Activated CD8-positive, alpha-beta T cell treated with anti-CD3 and anti-CD28 coated beads for 36 hours (primary cell): ENCODE results near the gene MANF. TPM values are rescaled to one million over a fixed set of nuclear protein-coding genes. Genes with fewer than 3 reads are reported as not detected.
"Not testable (repeated sequence)": the region's sequence is repeated elsewhere in the genome, so short reads cannot be mapped to it uniquely, and the experiment has no call there.

Experiments used
- ATAC-seq: fragments of 200-7000 bp; cut with Tn5 transposase; one replicate; pipeline ENCODE4 v1.10.0; 2021; ENCODE audit warnings: mild to moderate bottlenecking, moderate library complexity
- CTCF ChIA-PET: fragments of 350-600 bp; sonication (Branson Sonifier 250); formaldehyde crosslinking; loops from one replicate; lab custom pipeline; 2021; ENCODE audit warnings: antibody characterized with exemption; lab: Charles Lee
- POLR2A ChIA-PET: fragments of 350-600 bp; sonication (Branson Sonifier 250); formaldehyde crosslinking; loops from one replicate; lab custom pipeline; 2021; ENCODE audit warnings: antibody characterized with exemption; lab: Charles Lee
- DNase-seq: peaks from one replicate; pipeline ENCODE4 v3.0.0-alpha.2; 2020
- H3K27ac Mint-ChIP-seq: one replicate; pipeline ENCODE4 v1.8.0; 2021; ENCODE audit warnings: mild to moderate bottlenecking, mixed read lengths
- H3K27me3 Mint-ChIP-seq: one replicate; pipeline ENCODE4 v1.8.0; 2021; ENCODE audit warnings: mixed read lengths
- H3K36me3 Mint-ChIP-seq: one replicate; pipeline ENCODE4 v1.8.0; 2021; ENCODE audit warnings: low read depth, mixed read lengths
- H3K4me1 Mint-ChIP-seq: one replicate; pipeline ENCODE4 v1.8.0; 2021; ENCODE audit warnings: low read depth, mixed read lengths
- H3K4me3 Mint-ChIP-seq: one replicate; pipeline ENCODE4 v1.8.0; 2021; ENCODE audit warnings: mild to moderate bottlenecking, moderate library complexity, mixed read lengths
- H3K9me3 Mint-ChIP-seq: one replicate; pipeline ENCODE4 v1.8.0; 2021; ENCODE audit warnings: mixed read lengths
- intact Hi-C: fragments of 100-400 bp; cut with micrococcal nuclease; formaldehyde crosslinking; loops from one replicate; pipeline ENCODE4 v1.10.0; 2022
- total RNA-seq, 2 experiments: library from RNA; stranded (reverse); gene quantifications; one replicate each; pipeline ENCODE4 v1.2.3, GENCODE V29; 2021
- TF ChIP-seq, protein P1 (sequence below): fragments of 200-600 bp; IDR thresholded peaks from one replicate; pipeline ENCODE4 v1.8.0; 2022; ENCODE audit warnings: antibody characterized with exemption, mild to moderate bottlenecking

Gene MANF
- total RNA-seq, 2 experiments from 2014 or later = 107 to 109 TPM

DNA sequence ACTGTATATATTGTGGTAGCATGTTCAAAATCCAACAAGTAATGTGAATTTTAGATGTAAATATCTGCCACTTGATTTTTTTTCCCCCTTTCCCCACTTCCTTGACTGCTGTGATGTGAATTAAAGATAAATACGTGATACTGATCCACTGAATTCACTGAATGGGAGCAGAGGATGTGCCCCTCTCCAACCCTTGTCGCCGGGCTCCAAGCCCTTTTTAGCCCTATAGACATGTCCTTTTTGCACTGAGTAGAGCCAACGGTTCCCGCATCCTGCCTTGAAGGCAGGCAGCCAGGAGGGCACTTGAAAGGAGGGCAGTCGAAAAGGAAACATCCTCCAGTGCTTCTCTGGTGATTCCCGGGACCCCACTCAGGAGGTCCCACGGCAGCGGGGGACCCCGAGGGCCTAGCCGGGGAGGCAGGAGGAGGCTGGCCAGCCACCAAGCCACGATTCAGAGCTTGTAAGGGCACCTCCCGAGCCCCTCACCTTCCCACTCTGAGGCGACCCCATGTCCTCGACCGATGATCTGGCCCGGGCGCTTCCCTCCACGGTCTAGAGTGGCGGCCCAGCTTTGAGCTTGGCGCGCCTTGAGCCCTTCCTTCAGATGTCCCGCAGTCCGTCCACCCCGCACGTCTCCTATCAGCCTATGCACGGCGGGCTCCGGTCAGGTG is 901 bp upstream of the MANF start:
- Mint-ChIP-seq H3K4me1 (peaks cover 40% of the 10 kb centered on the region), H3K9me3 (no peaks in the 10 kb centered on the region), H3K4me3 (peak overlapping the region; percentile 88), H3K27me3 (no peaks in the 10 kb centered on the region), H3K36me3 (peaks cover 44% of the 10 kb centered on the region), H3K27ac (peak overlapping the region; percentile 97)
- intact Hi-C loops = loop anchor here (10.0 kb wide), 1 partner anchor 301 kb away; no protein-coding TSS in a partner anchor
- ATAC-seq (peak; percentile 6), DNase-seq (peak; percentile 32)
- ChIA-PET CTCF (interaction anchor here (1.7 kb wide), 1 partner anchor 306 kb away, joined by 3 read pairs; no protein-coding TSS in a partner anchor), POLR2A (interaction anchor here (1.1 to 3.2 kb wide), 5 partner anchors 10 to 774 kb away, joined by 3 to 11 read pairs (median 6); partner anchors contain the start of genes DCAF1 and MAPKAPK3)
- TF ChIP-seq, protein P1, sequence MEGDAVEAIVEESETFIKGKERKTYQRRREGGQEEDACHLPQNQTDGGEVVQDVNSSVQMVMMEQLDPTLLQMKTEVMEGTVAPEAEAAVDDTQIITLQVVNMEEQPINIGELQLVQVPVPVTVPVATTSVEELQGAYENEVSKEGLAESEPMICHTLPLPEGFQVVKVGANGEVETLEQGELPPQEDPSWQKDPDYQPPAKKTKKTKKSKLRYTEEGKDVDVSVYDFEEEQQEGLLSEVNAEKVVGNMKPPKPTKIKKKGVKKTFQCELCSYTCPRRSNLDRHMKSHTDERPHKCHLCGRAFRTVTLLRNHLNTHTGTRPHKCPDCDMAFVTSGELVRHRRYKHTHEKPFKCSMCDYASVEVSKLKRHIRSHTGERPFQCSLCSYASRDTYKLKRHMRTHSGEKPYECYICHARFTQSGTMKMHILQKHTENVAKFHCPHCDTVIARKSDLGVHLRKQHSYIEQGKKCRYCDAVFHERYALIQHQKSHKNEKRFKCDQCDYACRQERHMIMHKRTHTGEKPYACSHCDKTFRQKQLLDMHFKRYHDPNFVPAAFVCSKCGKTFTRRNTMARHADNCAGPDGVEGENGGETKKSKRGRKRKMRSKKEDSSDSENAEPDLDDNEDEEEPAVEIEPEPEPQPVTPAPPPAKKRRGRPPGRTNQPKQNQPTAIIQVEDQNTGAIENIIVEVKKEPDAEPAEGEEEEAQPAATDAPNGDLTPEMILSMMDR = no peak

DNA sequence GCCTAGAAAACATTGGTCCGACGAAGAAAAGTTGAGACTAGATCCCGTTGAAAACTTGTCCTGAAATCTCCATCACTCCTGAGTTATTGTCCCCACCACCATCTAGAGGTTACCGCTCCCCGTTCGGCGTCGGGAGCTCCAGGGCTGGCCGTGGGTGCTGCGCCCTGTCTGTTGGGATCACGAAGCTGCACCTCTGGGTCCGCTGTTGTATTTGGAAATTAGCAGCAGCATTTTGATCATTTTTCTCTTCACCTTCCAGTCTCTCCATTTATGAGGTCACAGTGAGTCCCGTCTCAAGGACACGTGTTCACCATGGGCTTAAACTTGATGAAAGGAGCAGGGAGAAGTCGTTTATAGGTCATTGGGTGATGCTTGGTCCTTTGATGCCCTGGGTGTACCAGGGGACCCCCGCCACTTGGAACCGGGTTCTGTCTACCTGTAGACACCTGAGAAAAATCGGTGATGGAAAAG is 565 bp downstream of the MANF start:
- CTCF ChIA-PET = interaction anchor here (0.8 to 1.7 kb wide), 5 partner anchors 8 to 414 kb away, joined by 3 to 5 read pairs (median 3); no protein-coding TSS in a partner anchor
- intact Hi-C loops = loop anchor here (5.0 to 10.0 kb wide), 2 partner anchors 299 to 768 kb away; partner anchors contain the start of gene MAPKAPK3
- H3K4me1 Mint-ChIP-seq = peaks cover 49% of the 10 kb centered on the region
- H3K27me3 Mint-ChIP-seq = no peaks in the 10 kb centered on the region
- DNase-seq (peak; percentile 18), ATAC-seq (no peak)
- H3K36me3 Mint-ChIP-seq = peaks cover 46% of the 10 kb centered on the region
- H3K4me3 Mint-ChIP-seq = peak overlapping the region; percentile 88
- peak overlapping the region; percentile 97 for H3K27ac Mint-ChIP-seq
- no peaks in the 10 kb centered on the region for H3K9me3 Mint-ChIP-seq
- TF ChIP-seq, protein P1 = no peak
- POLR2A ChIA-PET = interaction anchor here (0.8 to 3.2 kb wide), 7 partner anchors 9 to 816 kb away, joined by 3 to 11 read pairs (median 5); partner anchors contain the start of genes HEMK1 and MAPKAPK3

DNA sequence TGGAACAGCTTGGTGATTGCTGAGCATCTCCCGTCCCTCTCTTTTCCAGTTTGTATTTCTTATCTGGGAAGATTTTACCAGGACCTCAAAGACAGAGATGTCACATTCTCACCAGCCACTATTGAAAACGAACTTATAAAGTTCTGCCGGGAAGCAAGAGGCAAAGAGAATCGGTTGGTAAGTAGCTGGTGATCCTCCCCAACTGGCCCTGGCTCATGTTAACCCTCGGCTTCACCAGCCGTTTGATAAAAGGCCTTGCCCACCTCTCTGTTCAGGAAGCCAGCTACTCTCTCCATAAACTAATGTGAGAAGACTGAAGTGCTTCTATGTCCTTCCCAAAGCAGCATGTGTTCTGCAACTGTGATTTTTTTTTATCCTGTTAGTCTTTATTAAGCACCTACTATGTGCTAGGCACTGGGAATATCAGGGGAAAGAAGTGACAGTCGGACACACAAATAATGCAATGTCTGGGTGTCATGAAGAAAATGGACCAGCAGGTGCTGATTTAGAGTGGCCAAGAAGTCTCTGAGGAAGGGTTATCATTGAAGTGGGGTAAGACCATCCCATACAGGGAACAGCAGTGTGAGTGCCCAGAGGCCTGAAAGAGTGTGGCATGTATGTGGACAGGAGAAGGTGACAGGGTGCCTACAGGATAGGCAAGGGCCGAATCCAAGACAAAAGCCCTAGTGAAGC is 1.2 kb downstream of the MANF start:
- peak overlapping the region; percentile 97 for H3K27ac Mint-ChIP-seq
- no peak for DNase-seq
- H3K9me3 Mint-ChIP-seq = no peaks in the 10 kb centered on the region
- CTCF ChIA-PET = interaction anchor here (0.9 to 1.7 kb wide), 4 partner anchors 8 to 304 kb away, joined by 3 to 5 read pairs (median 4); no protein-coding TSS in a partner anchor
- intact Hi-C loops = loop anchor here (5.0 to 10.0 kb wide), 2 partner anchors 298 to 769 kb away; partner anchors contain the start of gene MAPKAPK3
- peaks cover 46% of the 10 kb centered on the region for H3K36me3 Mint-ChIP-seq
- peak overlapping the region; percentile 88 for H3K4me3 Mint-ChIP-seq
- POLR2A ChIA-PET = interaction anchor here (0.6 to 3.2 kb wide), 7 partner anchors 11 to 817 kb away, joined by 3 to 11 read pairs (median 5); partner anchors contain the start of genes HEMK1 and MAPKAPK3
- peaks cover 50% of the 10 kb centered on the region for H3K4me1 Mint-ChIP-seq
- no peaks in the 10 kb centered on the region for H3K27me3 Mint-ChIP-seq
- no peak for ATAC-seq
- TF ChIP-seq, protein P1 = no peak

DNA sequence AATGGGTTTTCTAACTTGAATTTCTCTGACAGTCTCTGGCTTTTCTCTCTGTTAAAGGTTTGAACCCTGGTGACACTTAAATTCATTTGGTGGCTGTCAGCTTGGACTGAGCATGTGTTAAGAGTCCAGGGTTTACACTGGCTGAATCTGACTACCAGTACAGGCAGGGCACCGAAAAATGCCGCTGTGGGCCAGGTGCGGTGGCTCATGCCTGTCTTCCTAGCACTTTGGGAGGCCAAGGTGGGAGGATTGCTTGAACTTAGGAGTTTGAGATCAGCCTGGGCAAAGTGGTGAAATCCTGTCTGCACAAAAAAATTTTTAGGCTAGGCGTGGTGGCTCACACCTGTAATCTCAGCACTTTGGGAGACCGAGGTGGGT is 1.8 kb downstream of the MANF start:
- ATAC-seq (no peak), DNase-seq (no peak)
- intact Hi-C loops = loop anchor here (5.0 to 10.0 kb wide), 2 partner anchors 298 to 770 kb away; partner anchors contain the start of gene MAPKAPK3
- ChIA-PET CTCF (interaction anchor here (1.0 to 3.6 kb wide), 2 partner anchors 415 to 771 kb away, joined by 4 to 20 read pairs; partner anchors contain the start of gene MAPKAPK3), POLR2A (interaction anchor here (1.2 to 2.7 kb wide), 2 partner anchors 777 to 794 kb away, joined by 4 to 11 read pairs; no protein-coding TSS in a partner anchor)
- no peaks in the 10 kb centered on the region for H3K9me3 Mint-ChIP-seq
- TF ChIP-seq, protein P1 = no peak
- peaks cover 50% of the 10 kb centered on the region for H3K4me1 Mint-ChIP-seq
- H3K27ac Mint-ChIP-seq = peak overlapping the region; percentile 97
- H3K27me3 Mint-ChIP-seq = no peaks in the 10 kb centered on the region
- peak overlapping the region; percentile 88 for H3K4me3 Mint-ChIP-seq
- peaks cover 48% of the 10 kb centered on the region for H3K36me3 Mint-ChIP-seq

DNA sequence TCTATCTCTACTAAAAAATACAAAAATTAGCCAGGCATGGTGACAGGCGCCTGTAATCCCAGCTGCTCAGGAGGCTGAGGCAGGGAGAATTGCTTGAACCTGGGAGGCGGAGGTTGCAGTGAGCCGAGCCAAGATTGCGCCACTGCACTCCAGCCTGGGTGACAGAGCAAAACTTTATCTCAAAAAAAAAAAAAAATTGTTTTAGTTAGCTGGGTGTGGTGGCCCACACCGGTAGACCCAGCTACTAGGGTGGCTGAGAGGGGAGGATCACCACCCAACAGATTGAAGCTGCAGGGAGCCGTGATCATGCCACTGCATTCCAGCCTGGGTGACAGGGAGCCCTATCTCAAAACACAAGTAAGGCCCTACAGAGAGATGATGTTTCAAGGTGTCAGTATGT is 2.2 kb downstream of the MANF start:
- H3K27ac Mint-ChIP-seq = peak overlapping the region; percentile 17
- ChIA-PET POLR2A (interaction anchor here (0.9 kb wide), 1 partner anchor 777 kb away, joined by 6 read pairs; no protein-coding TSS in a partner anchor), CTCF (interaction anchor here (0.9 to 3.6 kb wide), 4 partner anchors 9 to 771 kb away, joined by 3 to 20 read pairs (median 4); partner anchors contain the start of gene MAPKAPK3)
- peaks cover 51% of the 10 kb centered on the region for H3K36me3 Mint-ChIP-seq
- H3K27me3 Mint-ChIP-seq, DNase-seq, ATAC-seq, H3K9me3 Mint-ChIP-seq: not testable (repeated sequence)
- H3K4me1 Mint-ChIP-seq = peaks cover 50% of the 10 kb centered on the region
- intact Hi-C loops = loop anchor here (5.0 to 10.0 kb wide), 2 partner anchors 298 to 770 kb away; partner anchors contain the start of gene MAPKAPK3
- H3K4me3 Mint-ChIP-seq = peak overlapping the region; percentile 88
